Neural progenitor cell (in vitro differentiated cells): ENCODE measurements around the gene INCA1.

Experiments used
- CTCF ChIP-seq: fragments of 200-600 bp; sonication (generic); IDR thresholded peaks from 2 replicates; pipeline ENCODE4 v1.5.1; 2017; ENCODE audit warnings: antibody characterized with exemption, mild to moderate bottlenecking
- EZH2phosphoT487 ChIP-seq: fragments of 200-600 bp; sonication (generic); IDR thresholded peaks from 2 replicates; pipeline ENCODE4 v1.6.1; 2017; ENCODE audit warnings: antibody characterized with exemption

DNA sequence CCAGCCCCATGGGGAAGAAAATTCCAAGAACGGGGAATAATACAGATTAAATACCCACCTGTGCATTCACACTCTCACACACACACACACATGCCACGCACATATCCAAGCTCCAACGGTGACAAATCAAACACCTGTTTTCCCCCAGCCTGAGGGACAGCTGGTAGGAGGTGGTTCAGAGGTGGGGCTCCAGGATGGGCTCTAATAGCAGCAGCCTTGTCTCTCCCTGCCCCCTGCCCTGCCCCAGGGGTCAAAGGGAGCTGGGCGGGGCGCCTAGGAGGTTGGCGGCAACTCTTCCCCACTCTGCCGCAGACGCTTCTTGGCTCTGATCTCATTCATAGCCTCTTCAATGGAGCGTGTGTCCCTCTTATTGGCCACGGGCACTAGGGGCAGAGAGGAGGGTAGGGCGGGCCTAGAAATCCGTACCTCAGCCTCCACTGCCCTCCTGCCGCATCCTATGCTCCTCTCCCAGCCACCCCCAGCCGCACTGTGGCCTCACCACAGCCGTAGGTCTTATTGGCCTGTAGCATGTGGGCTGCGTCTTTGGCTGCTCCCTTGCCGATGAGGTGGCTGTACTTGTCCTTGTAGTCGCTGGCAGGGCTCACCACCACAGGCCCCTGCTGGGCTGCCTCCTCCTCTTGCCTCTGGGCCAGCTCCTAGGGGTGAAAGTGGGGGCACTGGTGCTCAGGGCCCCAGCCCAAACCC, 37.9 kb downstream of the INCA1 start:
- TF ChIP-seq CTCF: no peak
- TF ChIP-seq EZH2phosphoT487: no peak
